Upper lobe of left lung (tissue), 6 donors: Measurements from ENCODE around the gene FBRSL1. TPM values are rescaled to one million over a fixed set of nuclear protein-coding genes. Genes with fewer than 3 reads are reported as not detected.

ENCODE experiments used
- ATAC-seq, 2 donors: fragments of 200-7000 bp; cut with Tn5 transposase; one replicate each; pipeline ENCODE4 v1.9.1; 2022; ENCODE audit warnings: mild to moderate bottlenecking in 2 of 2, moderate library complexity in 2 of 2; ENCODE audit not compliant: low FRiP score in 2 of 2
- DNase-seq, 2 donors: peaks; one replicate each; pipeline ENCODE4 v3.0.0-alpha.2; 2019 to 2020
- H3K27ac ChIP-seq, 4 donors: fragments of 200-600 bp; sonication (generic); one replicate each; pipeline ENCODE4 v1.5.1; 2016 to 2019
- H3K27me3 ChIP-seq, 4 donors: fragments of 200-600 bp; sonication (generic); one replicate each; pipeline ENCODE4 v1.5.1; 2017 to 2019
- H3K36me3 ChIP-seq, 4 donors: fragments of 200-600 bp; sonication (generic); one replicate each; pipeline ENCODE4 v1.5.1; 2016 to 2019
- H3K4me1 ChIP-seq, 4 donors: fragments of 200-600 bp; sonication (generic); one replicate each; pipeline ENCODE4 v1.5.1; 2018 to 2019
- H3K4me3 ChIP-seq, 4 donors: fragments of 200-600 bp; sonication (generic); one replicate each; pipeline ENCODE4 v1.5.1; 2017 to 2019; ENCODE audit warnings: mild to moderate bottlenecking in 2 of 4, moderate library complexity in 1 of 4
- H3K9me3 ChIP-seq, 4 donors: fragments of 200-600 bp; sonication (generic); one replicate each; pipeline ENCODE4 v1.5.1; 2018 to 2019
- CTCF ChIP-seq, 6 experiments: fragments of 450-650 bp in 4 of 6; fragments of 200-600 bp in 2 of 6; sonication (generic) in 2 of 6; IDR thresholded peaks; one replicate each; pipeline ENCODE4 v1.5.1; 2016 to 2019; ENCODE audit warnings: antibody characterized with exemption in 6 of 6
- EP300 ChIP-seq, 4 donors: sonication (generic); formaldehyde crosslinking; IDR thresholded peaks; one replicate each; pipeline ENCODE4 v1.5.1; 2017; ENCODE audit warnings: antibody characterized with exemption in 4 of 4, control low read depth in 2 of 4
- POLR2A ChIP-seq, 4 donors: fragments of 450-650 bp; IDR thresholded peaks; one replicate each; pipeline ENCODE4 v1.5.1; 2016 to 2017; ENCODE audit warnings: antibody characterized with exemption in 4 of 4, mild to moderate bottlenecking in 2 of 4
- POLR2AphosphoS5 ChIP-seq, 2 donors: sonication (generic); formaldehyde crosslinking; IDR thresholded peaks; one replicate each; pipeline ENCODE4 v1.5.1; 2017; ENCODE audit warnings: antibody characterized with exemption in 2 of 2
- WGBS, 2 donors: methylation state at CpG; one replicate each; pipeline ENCODE4 v1.1.5; 2017 to 2018; 5-methylcytosine and 5-hydroxymethylcytosine counted together
- total RNA-seq, 6 donors: library from RNA; depleted of rRNA in 4 of 6; stranded (reverse); fragments of >200 nt in 4 of 6; gene quantifications; one replicate each; pipeline versions ENCODE4 v1.1.0 to v1.2.1, GENCODE V29; 2016 to 2021
- donor health status: DM: no; HTN: no; CAD: no; lungs with moderate emphysema.
- donor health status: DM: no; HTN: yes; CAD: no; lungs with severe emphysema.

The FBRSL1 gene
- total RNA-seq, 6 donors from 2014 or later: 16.0 to 53.0 (median 44.1) TPM

- Histone ChIP-seq H3K4me1 (peaks cover 8 to 21% (median 12%) of the 10 kb centered on the region in 4 donors), H3K4me3 (no peak overlapping the region), H3K9me3 (no peaks in the 10 kb centered on the region), H3K36me3 (no peaks in the 10 kb centered on the region), H3K27me3 (no peaks in the 10 kb centered on the region), H3K27ac (no peak overlapping the region)
- WGBS, 2 donors: 86 to 88% methylated on average over 18 to 28 of the region's 28 CpGs
- ATAC-seq (no peak), DNase-seq (peak in 1 of 2 donors; percentile 56)
- TF ChIP-seq POLR2AphosphoS5 (IDR thresholded peaks at IDR 0.05) (no peak), CTCF (IDR thresholded peaks at IDR 0.05) (no peak)
Observed at GRCh38 chr12:132484183-132484890, 5.6 kb upstream of the FBRSL1 start.

- DNase-seq: peak in 1 of 2 donors; percentile 66
- Histone ChIP-seq H3K36me3 (no peaks in the 10 kb centered on the region), H3K4me3 (no peak overlapping the region), H3K27ac (no peak overlapping the region), H3K27me3 (no peaks in the 10 kb centered on the region), H3K9me3 (no peaks in the 10 kb centered on the region), H3K4me1 (peaks cover 10 to 21% (median 14%) of the 10 kb centered on the region in 4 donors)
- TF ChIP-seq POLR2A (IDR thresholded peaks at IDR 0.05) (no peak), EP300 (IDR thresholded peaks at IDR 0.05) (no peak), CTCF (IDR thresholded peaks at IDR 0.05) (no peak), POLR2AphosphoS5 (IDR thresholded peaks at IDR 0.05) (no peak)
- WGBS, 2 donors: 65 to 82% methylated on average over 13 to 16 of the region's 16 CpGs
- no peak for ATAC-seq
Observed at GRCh38 chr12:132484891-132485441, 5.0 kb upstream of the FBRSL1 start.

DNA sequence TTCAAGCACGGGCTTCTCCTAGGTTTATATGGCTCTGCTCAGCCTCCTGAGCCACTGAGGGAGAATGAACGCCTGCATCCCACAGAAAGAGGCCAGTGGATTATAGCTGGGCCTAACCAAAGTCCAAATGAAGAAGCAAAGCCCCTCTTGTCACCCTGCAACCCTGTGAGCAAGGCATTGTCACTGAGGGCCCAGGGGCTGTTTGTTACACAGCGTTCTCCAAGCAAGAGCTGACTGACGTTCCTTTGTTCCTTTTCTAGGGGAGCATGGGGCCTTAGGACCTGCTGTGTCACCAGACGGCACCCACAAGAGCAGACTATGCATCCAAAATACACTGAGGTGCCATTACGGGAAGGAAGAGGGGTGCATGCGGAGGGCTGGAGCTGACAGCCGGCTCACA, 4.3 kb upstream of the FBRSL1 start:
- WGBS, 2 donors: 93 to 98% methylated on average over 8 of the region's 8 CpGs
- DNase-seq (no peak), ATAC-seq (no peak)
- Histone ChIP-seq H3K9me3 (no peaks in the 10 kb centered on the region), H3K4me3 (no peak overlapping the region), H3K36me3 (no peaks in the 10 kb centered on the region), H3K27ac (no peak overlapping the region), H3K27me3 (no peaks in the 10 kb centered on the region), H3K4me1 (peaks cover 10 to 19% (median 14%) of the 10 kb centered on the region in 4 donors)
- no peak for TF ChIP-seq EP300 (IDR thresholded peaks at IDR 0.05)
- no peak for TF ChIP-seq CTCF (IDR thresholded peaks at IDR 0.05)
- no peak for TF ChIP-seq POLR2AphosphoS5 (IDR thresholded peaks at IDR 0.05)
- no peak for TF ChIP-seq POLR2A (IDR thresholded peaks at IDR 0.05)

- H3K4me1 ChIP-seq: peaks cover 12 to 22% (median 17%) of the 10 kb centered on the region in 4 donors
- 70 to 80% methylated on average over 8 of the region's 8 CpGs for WGBS, 2 donors
- H3K36me3 ChIP-seq: no peaks in the 10 kb centered on the region
- no peak overlapping the region for H3K4me3 ChIP-seq
- H3K27ac ChIP-seq: no peak overlapping the region
- no peaks in the 10 kb centered on the region for H3K9me3 ChIP-seq
- H3K27me3 ChIP-seq: no peaks in the 10 kb centered on the region
- ATAC-seq: no peak
- DNase-seq: no peak
- no peak for TF ChIP-seq POLR2A (IDR thresholded peaks at IDR 0.05)
Observed at GRCh38 chr12:132486168-132486567, 3.8 kb upstream of the FBRSL1 start.

GRCh38 chr12:132486576-132486975, 3.4 kb upstream of the FBRSL1 start:
- Histone ChIP-seq H3K27me3 (no peaks in the 10 kb centered on the region), H3K4me1 (peaks cover 16 to 26% (median 21%) of the 10 kb centered on the region in 4 donors), H3K27ac (no peak overlapping the region), H3K4me3 (no peak overlapping the region), H3K9me3 (no peaks in the 10 kb centered on the region), H3K36me3 (no peaks in the 10 kb centered on the region)
- TF ChIP-seq POLR2AphosphoS5 (IDR thresholded peaks at IDR 0.05) (no peak), CTCF (IDR thresholded peaks at IDR 0.05) (no peak), POLR2A (IDR thresholded peaks at IDR 0.05) (no peak), EP300 (IDR thresholded peaks at IDR 0.05) (no peak)
- WGBS, 2 donors: 91 to 92% methylated on average over 17 of the region's 17 CpGs
- DNase-seq (peak in 1 of 2 donors; percentile 74), ATAC-seq (no peak)
